Karpas-422 (cell line): ENCODE data around the gene PARP16. TPM values are rescaled to one million over a fixed set of nuclear protein-coding genes. Genes with fewer than 3 reads are reported as not detected.
"Not testable (repeated sequence)": the region's sequence is repeated elsewhere in the genome, so short reads cannot be mapped to it uniquely, and the experiment has no call there.

ENCODE experiments used
- DNase-seq: peaks from one replicate; pipeline ENCODE4 v3.0.0-alpha.2; 2015
- H2AFZ ChIP-seq: fragments of 200-600 bp; sonication (generic); 2 replicates; pipeline ENCODE4 v1.6.1; 2014; ENCODE audit warnings: antibody characterized with exemption, low read length, mixed read lengths
- H3K27ac ChIP-seq: fragments of 200-600 bp; sonication (generic); 2 replicates; pipeline ENCODE4 v1.5.1; 2014; ENCODE audit warnings: mild to moderate bottlenecking, low read length, moderate library complexity
- H3K27me3 ChIP-seq: fragments of 200-600 bp; sonication (generic); 2 replicates; pipeline ENCODE4 v1.6.1; 2014; ENCODE audit warnings: low read length, mixed read lengths
- H3K36me3 ChIP-seq: fragments of 200-600 bp; sonication (generic); 2 replicates; pipeline ENCODE4 v1.6.1; 2014; ENCODE audit warnings: low read length, mixed read lengths; ENCODE audit not compliant: insufficient read depth
- H3K4me1 ChIP-seq: fragments of 200-600 bp; sonication (generic); 2 replicates; pipeline ENCODE4 v1.6.1; 2014; ENCODE audit warnings: mild to moderate bottlenecking, low read length, mixed read lengths
- H3K4me2 ChIP-seq: fragments of 200-600 bp; sonication (generic); 2 replicates; pipeline ENCODE4 v1.6.1; 2014; ENCODE audit warnings: low read length, low read depth, mild to moderate bottlenecking; ENCODE audit not compliant: poor library complexity, severe bottlenecking
- H3K4me3 ChIP-seq: fragments of 200-600 bp; sonication (generic); 2 replicates; pipeline ENCODE4 v1.5.1; 2014; ENCODE audit warnings: mild to moderate bottlenecking, antibody characterized with exemption, low read length, mixed read lengths
- H3K79me2 ChIP-seq: fragments of 200-600 bp; sonication (generic); 2 replicates; pipeline ENCODE4 v1.6.1; 2014; ENCODE audit warnings: mild to moderate bottlenecking, low read length, mixed read lengths
- H3K9ac ChIP-seq: fragments of 200-600 bp; sonication (generic); 2 replicates; pipeline ENCODE4 v1.6.0; 2014; ENCODE audit warnings: low read length
- H3K9me2 ChIP-seq: fragments of 200-600 bp; sonication (generic), shearing (Covaris generic); replicated peaks from 2 replicates; pipeline ENCODE4 v1.6.0; 2014; ENCODE audit warnings: mild to moderate bottlenecking, low read length, moderate library complexity; ENCODE audit not compliant: insufficient read depth
- H3K9me3 ChIP-seq: fragments of 300-700, 200-600 bp; sonication (generic); 2 replicates; pipeline ENCODE4 v1.6.1; 2014; ENCODE audit warnings: low read length, mixed read lengths
- H4K20me1 ChIP-seq: fragments of 200-600 bp; sonication (generic); 2 replicates; pipeline ENCODE4 v1.6.1; 2014; ENCODE audit warnings: mild to moderate bottlenecking, antibody characterized with exemption, low read length, low read depth; ENCODE audit not compliant: insufficient read depth
- total RNA-seq: library from RNA; depleted of rRNA; stranded (reverse); fragments of >200 nt; shearing (Covaris generic); gene quantifications from 2 replicates; pipeline ENCODE4 v1.2.3, GENCODE V29; 2014; ENCODE audit warnings: low replicate concordance

Gene PARP16
- total RNA-seq, 1 experiment from 2014 or later: 8.3 TPM

DNA sequence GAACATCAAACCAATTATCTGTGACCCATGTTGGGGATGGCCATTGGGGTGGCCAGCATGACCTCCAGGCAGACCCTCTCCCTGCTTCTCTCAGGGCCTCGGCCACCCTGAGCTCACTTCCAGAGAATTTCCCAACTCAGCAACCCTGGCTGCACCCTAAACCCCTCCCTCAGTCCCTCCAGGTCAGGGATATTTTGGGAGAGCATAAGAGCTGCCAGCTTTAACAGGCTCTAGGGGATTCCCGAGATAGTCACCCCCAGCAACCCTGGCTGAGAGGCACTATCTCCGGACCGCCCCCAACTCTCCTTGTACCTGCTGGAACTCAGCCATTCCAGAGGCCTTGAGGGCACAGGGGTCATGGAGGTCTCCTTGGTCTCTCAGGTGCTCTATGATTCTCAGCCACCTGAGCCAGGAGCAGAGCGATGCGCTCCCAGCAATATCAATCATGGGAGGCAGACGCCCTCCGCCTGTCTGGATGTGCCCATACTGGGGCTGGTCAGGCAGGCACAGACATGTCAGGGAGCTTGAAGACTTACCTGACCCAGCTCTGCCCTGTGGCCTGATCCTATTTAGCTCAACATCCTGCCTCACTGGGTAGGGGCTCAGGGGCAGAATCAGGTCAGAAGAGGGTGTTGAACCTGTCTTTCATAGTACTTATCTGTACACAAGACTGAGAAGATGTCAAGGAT lies 40.5 kb downstream of the PARP16 start:
- Histone ChIP-seq H3K9me2 (no peaks in the 10 kb centered on the region), H3K27me3 (no peaks in the 10 kb centered on the region), H3K27ac (no peak overlapping the region), H3K4me3 (no peak overlapping the region), H3K4me1 (no peaks in the 10 kb centered on the region), H3K79me2 (no peaks in the 10 kb centered on the region), H3K9me3 (no peaks in the 10 kb centered on the region), H2AFZ (no peak overlapping the region), H3K36me3 (no peaks in the 10 kb centered on the region), H3K4me2 (no peak overlapping the region), H4K20me1 (no peaks in the 10 kb centered on the region), H3K9ac (no peak overlapping the region)
- no peak for DNase-seq

DNA sequence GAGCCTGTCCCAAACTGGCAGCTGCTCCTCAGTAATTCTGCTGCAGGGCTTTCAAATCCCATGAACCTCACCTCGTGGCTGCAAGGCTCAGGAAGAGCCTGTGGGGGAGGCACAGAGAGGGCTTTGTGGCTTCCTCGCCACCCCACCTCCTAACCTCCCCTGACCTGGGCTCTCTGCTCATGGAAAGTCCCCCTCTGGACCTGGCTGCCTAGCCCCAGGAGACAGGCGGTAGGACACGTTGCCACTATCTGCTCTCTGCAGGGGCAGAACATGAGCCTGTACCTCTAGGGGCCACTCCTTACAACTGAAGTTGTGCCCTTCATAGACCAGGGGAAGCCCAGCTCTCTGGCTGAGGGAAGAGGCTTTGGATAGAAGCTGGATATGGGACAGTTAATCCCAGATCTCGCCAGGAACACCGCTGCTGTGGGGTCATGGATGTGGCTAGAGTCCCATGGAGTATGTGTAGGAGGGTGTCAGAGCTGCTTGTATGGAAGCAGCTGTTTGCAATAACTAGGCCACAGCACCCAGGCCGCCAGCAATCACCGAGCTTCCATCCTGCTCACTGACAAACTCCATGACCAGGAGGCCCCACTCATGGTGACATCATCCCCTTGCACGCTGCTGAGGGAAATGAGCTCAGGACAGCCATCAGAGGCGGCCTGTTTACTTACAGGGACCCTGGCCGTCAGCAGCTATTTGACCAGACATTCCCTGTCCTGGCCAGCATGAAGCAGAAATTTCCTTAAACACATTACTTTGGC lies 41.4 kb downstream of the PARP16 start:
- Histone ChIP-seq H2AFZ (no peak overlapping the region), H3K79me2 (no peaks in the 10 kb centered on the region), H3K4me1 (no peaks in the 10 kb centered on the region), H3K27ac (no peak overlapping the region), H3K36me3 (no peaks in the 10 kb centered on the region), H3K4me2 (no peak overlapping the region), H3K27me3 (no peaks in the 10 kb centered on the region), H3K9me3 (no peaks in the 10 kb centered on the region), H4K20me1 (no peaks in the 10 kb centered on the region), H3K9ac (no peak overlapping the region), H3K9me2 (no peaks in the 10 kb centered on the region), H3K4me3 (no peak overlapping the region)
- no peak for DNase-seq

DNA sequence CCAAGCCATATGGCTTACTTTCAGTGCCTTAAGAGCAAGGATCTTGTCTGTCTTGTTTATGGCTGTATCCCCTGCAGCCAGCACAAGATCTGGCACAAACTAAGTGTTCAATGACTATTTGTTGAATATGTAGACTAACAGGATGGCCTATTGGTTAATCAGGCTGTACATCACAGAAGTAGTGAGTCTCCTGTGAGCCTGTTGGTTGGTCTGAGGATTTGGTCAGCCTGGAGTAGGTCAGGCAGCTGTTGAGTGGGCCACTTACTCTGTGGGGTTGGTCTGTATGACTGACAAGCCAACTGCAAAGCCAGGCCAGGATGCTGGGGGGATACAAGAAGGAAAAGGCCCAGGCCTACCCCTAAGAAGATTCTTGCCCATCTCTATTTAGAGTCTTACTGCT lies 42.0 kb downstream of the PARP16 start:
- Histone ChIP-seq H2AFZ (no peak overlapping the region), H3K9me2 (no peaks in the 10 kb centered on the region), H3K27ac (no peak overlapping the region), H3K9me3 (no peaks in the 10 kb centered on the region), H3K4me1 (no peaks in the 10 kb centered on the region), H3K36me3 (no peaks in the 10 kb centered on the region), H3K4me3 (no peak overlapping the region), H3K27me3 (no peaks in the 10 kb centered on the region), H4K20me1 (no peaks in the 10 kb centered on the region), H3K9ac (no peak overlapping the region), H3K79me2 (no peaks in the 10 kb centered on the region), H3K4me2 (no peak overlapping the region)
- DNase-seq: no peak

DNA sequence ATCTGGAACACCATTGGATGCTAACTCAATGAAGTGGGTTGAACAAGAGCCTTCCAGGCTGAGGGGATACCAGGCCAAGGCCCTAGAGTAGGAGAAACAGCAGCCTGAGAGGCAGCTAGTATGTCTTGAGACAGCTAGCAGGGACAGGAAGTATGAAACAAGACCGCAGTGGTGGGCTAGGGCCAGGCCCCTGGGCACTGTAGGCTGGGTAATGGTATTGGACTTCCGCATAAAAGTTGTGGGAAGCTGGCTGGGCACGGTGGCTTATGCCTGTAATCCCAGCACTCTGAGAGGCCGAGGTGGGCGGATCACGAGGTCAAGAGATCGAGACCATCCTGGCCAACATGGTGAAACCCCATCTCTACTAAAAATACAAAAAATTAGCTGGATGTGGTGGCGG lies 50.2 kb downstream of the PARP16 start:
- H3K9me2 ChIP-seq, H3K4me3 ChIP-seq, H2AFZ ChIP-seq, H3K4me1 ChIP-seq, DNase-seq, H3K27me3 ChIP-seq, H3K9ac ChIP-seq, H3K4me2 ChIP-seq, H3K27ac ChIP-seq, H4K20me1 ChIP-seq, H3K79me2 ChIP-seq, H3K36me3 ChIP-seq, H3K9me3 ChIP-seq: not testable (repeated sequence)

DNA sequence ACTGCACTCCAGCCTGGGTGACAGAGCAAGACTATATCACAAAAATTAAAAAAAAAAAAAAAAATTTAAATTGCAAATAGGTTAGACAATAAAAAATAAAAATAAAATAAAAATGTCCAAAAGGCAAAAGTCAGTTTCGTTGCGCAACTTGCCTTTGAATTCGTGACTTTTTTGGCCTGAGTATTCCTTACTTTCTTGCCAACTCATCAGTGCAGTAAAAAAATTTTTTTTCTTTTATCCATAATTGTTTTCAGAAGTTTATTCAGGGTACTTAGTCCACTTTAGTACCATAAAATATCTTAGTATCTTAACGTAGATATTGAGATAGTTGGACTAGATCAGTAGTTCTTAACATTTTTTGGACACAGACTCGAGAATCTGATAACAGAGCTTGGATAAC lies 53.0 kb downstream of the PARP16 start:
- no peak for DNase-seq
- Histone ChIP-seq H2AFZ (no peak overlapping the region), H3K9me2 (no peaks in the 10 kb centered on the region), H3K4me1 (no peaks in the 10 kb centered on the region), H3K9me3 (no peaks in the 10 kb centered on the region), H3K36me3 (no peaks in the 10 kb centered on the region), H3K4me3 (no peak overlapping the region), H3K27ac (no peak overlapping the region), H3K4me2 (no peak overlapping the region), H4K20me1 (no peaks in the 10 kb centered on the region), H3K27me3 (no peaks in the 10 kb centered on the region), H3K9ac (no peak overlapping the region), H3K79me2 (no peaks in the 10 kb centered on the region)

DNA sequence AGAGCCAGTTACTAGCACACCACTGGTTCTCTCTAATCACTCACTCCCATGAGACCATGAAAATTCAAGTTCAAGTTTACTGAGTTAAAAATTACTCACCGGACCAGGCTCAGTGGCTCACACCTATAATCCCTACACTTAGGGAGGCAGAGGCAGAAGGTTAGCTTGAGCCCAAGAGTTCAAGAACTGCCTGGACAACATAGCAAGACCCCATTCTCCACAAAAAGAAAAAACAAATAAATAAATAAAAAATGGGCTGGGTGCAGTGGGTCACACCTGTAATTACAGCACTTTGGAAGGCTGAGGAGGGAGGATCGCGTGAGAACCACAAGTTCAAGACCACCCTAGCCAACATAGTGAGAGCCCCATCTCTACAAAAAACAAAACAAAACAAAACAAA lies 54.2 kb downstream of the PARP16 start:
- H2AFZ ChIP-seq: no peak overlapping the region
- H3K9me2 ChIP-seq: no peaks in the 10 kb centered on the region
- H3K27ac ChIP-seq: no peak overlapping the region
- no peak overlapping the region for H3K9ac ChIP-seq
- H3K27me3 ChIP-seq: no peaks in the 10 kb centered on the region
- H3K4me2 ChIP-seq: no peak overlapping the region
- no peaks in the 10 kb centered on the region for H4K20me1 ChIP-seq
- no peak overlapping the region for H3K4me3 ChIP-seq
- no peak for DNase-seq
- no peaks in the 10 kb centered on the region for H3K9me3 ChIP-seq
- H3K4me1 ChIP-seq: no peaks in the 10 kb centered on the region
- H3K79me2 ChIP-seq: no peaks in the 10 kb centered on the region
- H3K36me3 ChIP-seq: no peaks in the 10 kb centered on the region

DNA sequence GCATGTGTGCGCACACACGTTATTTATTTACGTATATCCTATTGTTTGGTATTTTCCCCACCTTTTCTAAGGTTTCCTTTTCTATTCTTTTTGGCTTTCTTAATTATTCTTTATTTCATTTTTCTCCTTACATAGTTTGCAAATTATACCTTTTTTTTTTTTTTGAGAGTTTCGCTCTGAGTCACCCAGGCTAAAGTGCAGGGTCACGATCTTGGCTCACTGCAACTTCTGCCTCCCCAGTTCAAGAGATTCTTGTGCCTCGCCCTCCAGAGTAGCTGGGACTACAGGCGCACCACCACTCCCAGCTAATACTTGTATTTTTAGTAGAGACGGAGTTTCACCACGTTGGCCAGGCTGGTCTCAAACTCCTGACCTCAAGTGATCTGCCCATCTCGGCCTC lies 55.4 kb downstream of the PARP16 start:
- Histone ChIP-seq H3K9ac (no peak overlapping the region), H3K4me3 (no peak overlapping the region), H3K9me2 (no peaks in the 10 kb centered on the region), H3K79me2 (no peaks in the 10 kb centered on the region), H3K4me2 (no peak overlapping the region), H4K20me1 (no peaks in the 10 kb centered on the region), H3K27me3 (no peaks in the 10 kb centered on the region), H3K4me1 (no peaks in the 10 kb centered on the region), H2AFZ (no peak overlapping the region), H3K36me3 (no peaks in the 10 kb centered on the region), H3K9me3 (no peaks in the 10 kb centered on the region), H3K27ac (no peak overlapping the region)
- no peak for DNase-seq

DNA sequence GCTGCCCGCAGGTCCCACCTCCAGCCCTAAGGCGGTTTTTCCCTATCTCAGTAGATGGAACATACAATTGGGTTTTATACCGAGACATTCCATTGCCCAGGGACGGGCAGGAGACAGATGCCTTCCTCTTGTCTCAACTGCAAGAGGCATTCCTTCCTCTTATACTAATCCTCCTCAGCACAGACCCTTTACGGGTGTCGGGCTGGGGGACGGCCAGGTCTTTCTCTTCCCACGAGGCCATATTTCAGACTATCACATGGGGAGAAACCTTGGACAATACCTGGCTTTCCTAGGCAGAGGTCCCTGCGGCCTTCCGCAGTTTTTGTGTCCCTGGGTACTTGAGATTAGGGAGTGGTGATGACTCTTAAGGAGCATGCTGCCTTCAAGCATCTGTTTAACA lies 59.8 kb downstream of the PARP16 start:
- H2AFZ ChIP-seq, H3K9me2 ChIP-seq, H3K4me2 ChIP-seq, H3K9me3 ChIP-seq, H3K27me3 ChIP-seq, H3K36me3 ChIP-seq, H3K9ac ChIP-seq, H3K4me1 ChIP-seq, DNase-seq, H3K4me3 ChIP-seq, H4K20me1 ChIP-seq, H3K79me2 ChIP-seq, H3K27ac ChIP-seq: not testable (repeated sequence)
